Activated CD4-positive, alpha-beta T cell treated with anti-CD3 and anti-CD28 coated beads, Interleukin-2, amount 10 ng/mL, durations not matched to agents 7 days and 5 days (primary cell): ENCODE results near the gene EEF1AKMT1. TPM values are rescaled to one million over a fixed set of nuclear protein-coding genes. Genes with fewer than 3 reads are reported as not detected.

Experiments used
- CTCF ChIA-PET: fragments of 350-600 bp; sonication (Branson Sonifier 250); formaldehyde crosslinking; loops from one replicate; lab custom pipeline; 2021; ENCODE audit warnings: antibody characterized with exemption; lab: Charles Lee
- POLR2A ChIA-PET: fragments of 350-600 bp; sonication (Branson Sonifier 250); formaldehyde crosslinking; loops from one replicate; lab custom pipeline; 2021; ENCODE audit warnings: antibody characterized with exemption; lab: Charles Lee
- DNase-seq: peaks from one replicate; pipeline ENCODE4 v3.0.0-alpha.2; 2020
- H3K27ac Mint-ChIP-seq: one replicate; pipeline ENCODE4 v1.8.0; 2021; ENCODE audit warnings: mild to moderate bottlenecking, moderate library complexity, mixed read lengths
- H3K27me3 Mint-ChIP-seq: one replicate; pipeline ENCODE4 v1.8.0; 2021; ENCODE audit warnings: mixed read lengths
- H3K36me3 Mint-ChIP-seq: one replicate; pipeline ENCODE4 v1.8.0; 2021; ENCODE audit warnings: low read depth, mixed read lengths
- H3K4me1 Mint-ChIP-seq: one replicate; pipeline ENCODE4 v1.8.0; 2021; ENCODE audit warnings: mixed read lengths
- H3K4me3 Mint-ChIP-seq: one replicate; pipeline ENCODE4 v1.8.0; 2021; ENCODE audit warnings: mild to moderate bottlenecking, moderate library complexity, mixed read lengths
- H3K9me3 Mint-ChIP-seq: one replicate; pipeline ENCODE4 v1.8.0; 2021; ENCODE audit warnings: mixed read lengths
- total RNA-seq, 2 experiments: library from RNA; stranded (reverse); gene quantifications; one replicate each; pipeline ENCODE4 v1.2.3, GENCODE V29; 2021

Gene EEF1AKMT1
- total RNA-seq, 2 experiments from 2014 or later = 10.2 to 10.7 TPM

DNA sequence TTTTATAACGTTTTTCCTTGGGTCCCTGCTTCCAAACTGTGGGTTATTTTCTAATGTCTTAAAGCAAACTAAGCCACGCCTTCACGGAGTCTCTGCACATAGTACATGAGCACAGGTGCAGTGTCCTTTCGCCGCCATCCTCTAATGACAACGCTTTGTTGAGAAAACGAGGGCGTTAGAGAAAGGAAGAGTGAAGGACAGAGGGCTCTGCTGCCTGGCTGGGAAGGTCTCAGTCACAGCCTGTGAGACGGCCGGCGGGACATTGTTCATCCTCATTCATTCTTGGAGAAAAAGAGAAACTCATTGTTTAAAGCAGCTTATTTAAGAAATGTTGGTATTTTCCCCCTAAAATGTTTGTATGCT lies 60.8 kb downstream of the EEF1AKMT1 start:
- Mint-ChIP-seq H3K4me3 (no peak overlapping the region), H3K36me3 (no peaks in the 10 kb centered on the region), H3K9me3 (no peaks in the 10 kb centered on the region), H3K27ac (no peak overlapping the region), H3K4me1 (peaks cover 10% of the 10 kb centered on the region), H3K27me3 (peaks cover 13% of the 10 kb centered on the region)
- no peak for DNase-seq
- ChIA-PET POLR2A (no interaction called here), CTCF (interaction anchor here (1.1 to 1.9 kb wide), 2 partner anchors 10 to 26 kb away, joined by 3 to 5 read pairs; no protein-coding TSS in a partner anchor)

DNA sequence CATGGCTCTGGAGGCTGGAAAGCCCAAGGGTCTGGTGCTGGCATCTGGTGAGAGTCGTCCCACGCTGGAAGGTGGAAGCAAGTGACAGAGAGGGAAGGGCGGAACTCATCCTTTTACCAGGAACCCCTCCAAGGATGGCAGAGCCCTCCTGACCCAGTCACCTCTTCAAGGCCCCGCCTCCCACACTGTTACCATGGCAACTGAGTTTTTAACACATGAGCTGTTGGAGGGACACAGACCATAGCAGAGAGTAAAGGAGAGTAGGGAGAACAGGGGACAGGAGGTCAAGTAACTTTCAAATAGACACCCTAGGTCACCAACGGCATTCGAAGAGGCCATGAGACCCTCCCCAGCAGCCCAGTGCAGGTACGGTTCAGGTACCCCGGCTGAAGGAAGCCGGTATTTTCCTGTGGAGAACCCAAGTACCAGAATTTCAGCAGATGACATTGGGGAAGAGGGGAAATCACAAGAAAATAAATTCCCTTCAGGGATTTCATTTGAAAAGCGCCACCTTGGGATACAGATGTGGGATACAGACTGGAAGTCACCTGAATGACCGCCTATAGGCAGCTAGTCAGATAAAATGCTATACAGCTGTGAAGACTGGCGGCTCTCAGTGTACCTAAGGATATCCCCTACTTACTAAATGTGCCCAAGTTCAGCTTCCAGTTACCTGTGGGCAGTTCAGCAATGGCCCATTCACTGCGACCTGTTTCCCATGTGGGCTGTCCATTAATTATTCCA lies 62.3 kb downstream of the EEF1AKMT1 start:
- H3K9me3 Mint-ChIP-seq = no peaks in the 10 kb centered on the region
- H3K4me3 Mint-ChIP-seq = no peak overlapping the region
- ChIA-PET POLR2A (no interaction called here), CTCF (interaction anchor here (0.6 to 1.9 kb wide), 4 partner anchors 9 to 536 kb away, joined by 3 to 6 read pairs (median 4); no protein-coding TSS in a partner anchor)
- H3K4me1 Mint-ChIP-seq = peaks cover 10% of the 10 kb centered on the region
- H3K27ac Mint-ChIP-seq = no peak overlapping the region
- H3K27me3 Mint-ChIP-seq = peaks cover 13% of the 10 kb centered on the region
- no peaks in the 10 kb centered on the region for H3K36me3 Mint-ChIP-seq
- no peak for DNase-seq

DNA sequence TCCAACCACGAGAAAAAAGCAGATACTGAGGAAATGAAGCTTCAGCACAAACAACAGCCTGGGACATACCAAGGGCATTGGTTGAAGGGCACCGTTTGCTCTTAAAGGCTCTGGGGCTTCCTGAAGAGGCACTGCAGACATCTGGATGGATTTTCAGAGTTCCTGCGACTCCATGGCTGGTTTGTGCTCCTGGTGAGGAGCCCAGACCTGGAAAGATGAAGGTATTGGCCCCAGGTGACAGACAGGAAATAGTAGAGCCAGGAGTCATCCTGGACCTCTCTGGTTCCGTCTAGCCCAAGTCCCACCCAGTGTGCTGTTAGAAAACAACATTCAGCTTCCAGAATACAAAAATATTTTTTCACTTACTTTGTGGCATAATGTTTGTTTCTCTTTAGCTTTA lies 64.0 kb downstream of the EEF1AKMT1 start:
- H3K36me3 Mint-ChIP-seq = no peaks in the 10 kb centered on the region
- ChIA-PET CTCF (interaction anchor here (0.8 to 1.0 kb wide), 2 partner anchors 71 to 513 kb away, joined by 3 to 5 read pairs; no protein-coding TSS in a partner anchor), POLR2A (no interaction called here)
- no peak for DNase-seq
- peaks cover 13% of the 10 kb centered on the region for H3K27me3 Mint-ChIP-seq
- no peak overlapping the region for H3K27ac Mint-ChIP-seq
- H3K4me1 Mint-ChIP-seq = peaks cover 10% of the 10 kb centered on the region
- H3K9me3 Mint-ChIP-seq = no peaks in the 10 kb centered on the region
- no peak overlapping the region for H3K4me3 Mint-ChIP-seq

DNA sequence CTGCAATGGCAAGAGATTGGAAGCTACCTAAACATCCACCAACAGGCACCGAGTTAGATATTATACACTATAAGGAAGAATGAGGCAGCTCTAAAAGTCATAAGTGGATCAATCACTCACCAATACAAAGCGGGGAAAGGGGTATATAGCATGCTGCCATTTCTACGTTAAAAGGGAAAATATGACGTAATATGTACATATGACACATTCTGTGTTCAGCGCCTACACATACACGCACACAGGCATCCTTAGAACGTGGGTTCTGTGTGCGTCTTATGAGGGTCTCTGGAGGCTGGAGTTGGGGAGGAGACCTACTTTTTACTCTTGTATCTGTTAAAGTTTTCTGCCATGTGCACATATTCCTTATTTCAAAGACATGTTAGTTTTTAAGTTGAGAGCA lies 64.4 kb downstream of the EEF1AKMT1 start:
- Mint-ChIP-seq H3K9me3 (no peaks in the 10 kb centered on the region), H3K4me3 (no peak overlapping the region), H3K4me1 (peaks cover 10% of the 10 kb centered on the region), H3K36me3 (no peaks in the 10 kb centered on the region), H3K27me3 (peaks cover 13% of the 10 kb centered on the region), H3K27ac (no peak overlapping the region)
- CTCF ChIA-PET = interaction anchor here (0.8 to 1.0 kb wide), 2 partner anchors 71 to 512 kb away, joined by 3 to 5 read pairs; no protein-coding TSS in a partner anchor
- POLR2A ChIA-PET = no interaction called here
- DNase-seq = no peak

DNA sequence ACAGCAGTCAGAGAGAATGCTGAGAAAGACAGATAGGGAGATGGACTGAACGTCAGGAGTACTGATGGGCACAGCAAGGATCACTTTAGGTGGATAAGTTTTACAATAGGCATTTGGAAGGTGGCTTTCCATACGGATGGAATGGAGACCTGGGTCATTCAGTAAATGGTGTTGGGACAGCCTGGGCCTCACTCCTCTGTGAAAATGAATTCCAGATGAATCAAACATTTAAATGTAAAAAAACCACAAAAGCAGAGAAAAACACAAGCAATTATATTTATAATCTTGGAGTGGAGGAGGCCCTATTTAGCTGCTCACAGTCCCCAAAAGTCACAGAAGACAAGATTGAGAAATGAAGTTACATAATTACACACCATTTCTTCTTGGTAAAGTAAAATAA lies 65.5 kb downstream of the EEF1AKMT1 start:
- H3K27me3 Mint-ChIP-seq = peaks cover 5% of the 10 kb centered on the region
- H3K4me3 Mint-ChIP-seq = no peak overlapping the region
- ChIA-PET CTCF (interaction anchor here (1.2 kb wide), 1 partner anchor 143 kb away, joined by 3 read pairs; no protein-coding TSS in a partner anchor), POLR2A (no interaction called here)
- no peak for DNase-seq
- no peaks in the 10 kb centered on the region for H3K36me3 Mint-ChIP-seq
- peaks cover 8% of the 10 kb centered on the region for H3K4me1 Mint-ChIP-seq
- H3K9me3 Mint-ChIP-seq = no peaks in the 10 kb centered on the region
- H3K27ac Mint-ChIP-seq = no peak overlapping the region

DNA sequence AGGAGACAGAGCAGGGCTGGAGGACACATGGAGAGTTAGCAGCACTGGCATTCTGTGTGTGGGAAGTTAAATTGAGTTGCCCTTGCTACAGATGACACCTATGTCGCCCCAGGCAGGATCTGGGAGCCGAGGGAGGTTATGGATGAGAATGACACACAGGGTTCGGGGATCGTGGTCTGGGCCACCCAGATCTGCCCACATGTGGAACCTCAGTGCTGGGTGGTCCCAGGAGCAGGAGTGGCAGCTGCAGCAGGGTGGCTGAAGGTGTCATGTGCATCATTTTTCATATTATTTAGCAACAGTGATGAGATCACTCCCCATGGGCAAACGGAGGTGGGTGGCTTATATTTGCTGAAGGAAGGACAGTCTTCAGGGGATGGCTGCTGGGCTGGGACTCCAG lies 67.1 kb downstream of the EEF1AKMT1 start:
- peaks cover 12% of the 10 kb centered on the region for H3K4me1 Mint-ChIP-seq
- POLR2A ChIA-PET = no interaction called here
- H3K27me3 Mint-ChIP-seq = peaks cover 16% of the 10 kb centered on the region
- H3K27ac Mint-ChIP-seq = no peak overlapping the region
- CTCF ChIA-PET = interaction anchor here (0.6 to 1.3 kb wide), 2 partner anchors 218 to 457 kb away, joined by 3 read pairs; no protein-coding TSS in a partner anchor
- H3K9me3 Mint-ChIP-seq = no peaks in the 10 kb centered on the region
- H3K36me3 Mint-ChIP-seq = no peaks in the 10 kb centered on the region
- H3K4me3 Mint-ChIP-seq = no peak overlapping the region
- DNase-seq = no peak

DNA sequence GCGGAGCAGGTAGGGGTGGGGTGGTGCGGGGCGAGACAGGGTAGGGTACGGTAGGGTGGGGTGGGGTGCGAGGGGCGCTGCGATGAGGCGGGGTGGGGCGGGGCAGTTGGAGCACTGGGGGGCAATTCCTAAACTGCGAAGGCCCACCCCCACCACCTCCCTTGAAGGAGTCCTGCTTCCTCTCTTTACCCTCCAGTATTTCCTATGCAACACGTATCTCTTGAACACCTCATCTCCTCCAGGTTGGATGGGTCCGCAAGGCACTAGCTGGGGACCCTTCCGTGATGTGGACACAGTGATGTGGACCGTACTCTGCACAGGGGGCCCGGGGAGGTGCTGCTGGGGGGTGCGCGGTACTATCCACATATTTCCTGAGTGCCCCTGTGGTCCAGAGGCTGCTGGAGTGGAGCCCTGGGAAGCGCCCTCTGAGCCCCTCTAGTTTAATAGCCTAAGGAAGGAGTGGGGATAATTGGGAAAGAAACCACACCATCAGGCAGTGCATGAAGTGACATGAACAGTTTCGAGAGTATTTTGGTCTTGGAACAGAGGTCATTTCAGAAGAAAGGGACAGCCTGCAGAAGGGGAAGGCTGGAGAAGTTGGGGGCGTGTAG lies 69.2 kb downstream of the EEF1AKMT1 start:
- ChIA-PET CTCF (interaction anchor here (0.5 to 3.8 kb wide), 8 partner anchors 11 to 220 kb away, joined by 3 to 14 read pairs (median 4); no protein-coding TSS in a partner anchor), POLR2A (no interaction called here)
- DNase-seq = no peak
- Mint-ChIP-seq H3K4me1 (peaks cover 12% of the 10 kb centered on the region), H3K27ac (no peak overlapping the region), H3K9me3 (no peaks in the 10 kb centered on the region), H3K4me3 (peak overlapping the region; percentile 58), H3K27me3 (peaks cover 33% of the 10 kb centered on the region), H3K36me3 (no peaks in the 10 kb centered on the region)

DNA sequence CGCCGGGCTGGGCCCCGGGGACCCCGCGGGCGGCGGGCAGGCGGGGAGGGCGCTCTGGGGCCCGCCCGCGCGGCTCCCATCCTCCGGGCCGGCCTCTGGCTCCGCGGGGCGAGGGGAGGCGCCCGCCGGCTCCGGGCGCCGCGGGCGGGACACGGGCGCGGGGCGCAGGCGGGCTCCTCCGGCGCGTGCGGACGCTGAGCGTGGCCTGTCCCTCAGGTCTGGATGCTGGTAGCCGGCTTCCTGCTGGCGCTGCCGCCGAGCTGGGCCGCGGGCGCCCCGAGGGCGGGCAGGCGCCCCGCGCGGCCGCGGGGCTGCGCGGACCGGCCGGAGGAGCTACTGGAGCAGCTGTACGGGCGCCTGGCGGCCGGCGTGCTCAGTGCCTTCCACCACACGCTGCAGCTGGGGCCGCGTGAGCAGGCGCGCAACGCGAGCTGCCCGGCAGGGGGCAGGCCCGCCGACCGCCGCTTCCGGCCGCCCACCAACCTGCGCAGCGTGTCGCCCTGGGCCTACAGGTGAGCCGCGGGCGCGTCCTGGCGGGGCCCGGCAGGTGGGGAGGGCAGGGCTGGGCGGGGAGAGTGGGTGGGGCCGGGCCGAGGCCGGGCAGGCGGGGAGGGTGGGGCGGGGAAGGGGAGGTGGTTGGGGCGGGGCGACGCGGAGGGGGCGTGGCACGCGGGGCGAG lies 69.8 kb downstream of the EEF1AKMT1 start:
- Mint-ChIP-seq H3K27me3 (peaks cover 36% of the 10 kb centered on the region), H3K36me3 (no peaks in the 10 kb centered on the region), H3K9me3 (no peaks in the 10 kb centered on the region), H3K4me1 (peaks cover 12% of the 10 kb centered on the region), H3K27ac (no peak overlapping the region), H3K4me3 (no peak overlapping the region)
- peak; percentile 73 for DNase-seq
- CTCF ChIA-PET = interaction anchor here (0.6 to 3.8 kb wide), 9 partner anchors 11 to 221 kb away, joined by 3 to 14 read pairs (median 4); no protein-coding TSS in a partner anchor
- POLR2A ChIA-PET = no interaction called here

DNA sequence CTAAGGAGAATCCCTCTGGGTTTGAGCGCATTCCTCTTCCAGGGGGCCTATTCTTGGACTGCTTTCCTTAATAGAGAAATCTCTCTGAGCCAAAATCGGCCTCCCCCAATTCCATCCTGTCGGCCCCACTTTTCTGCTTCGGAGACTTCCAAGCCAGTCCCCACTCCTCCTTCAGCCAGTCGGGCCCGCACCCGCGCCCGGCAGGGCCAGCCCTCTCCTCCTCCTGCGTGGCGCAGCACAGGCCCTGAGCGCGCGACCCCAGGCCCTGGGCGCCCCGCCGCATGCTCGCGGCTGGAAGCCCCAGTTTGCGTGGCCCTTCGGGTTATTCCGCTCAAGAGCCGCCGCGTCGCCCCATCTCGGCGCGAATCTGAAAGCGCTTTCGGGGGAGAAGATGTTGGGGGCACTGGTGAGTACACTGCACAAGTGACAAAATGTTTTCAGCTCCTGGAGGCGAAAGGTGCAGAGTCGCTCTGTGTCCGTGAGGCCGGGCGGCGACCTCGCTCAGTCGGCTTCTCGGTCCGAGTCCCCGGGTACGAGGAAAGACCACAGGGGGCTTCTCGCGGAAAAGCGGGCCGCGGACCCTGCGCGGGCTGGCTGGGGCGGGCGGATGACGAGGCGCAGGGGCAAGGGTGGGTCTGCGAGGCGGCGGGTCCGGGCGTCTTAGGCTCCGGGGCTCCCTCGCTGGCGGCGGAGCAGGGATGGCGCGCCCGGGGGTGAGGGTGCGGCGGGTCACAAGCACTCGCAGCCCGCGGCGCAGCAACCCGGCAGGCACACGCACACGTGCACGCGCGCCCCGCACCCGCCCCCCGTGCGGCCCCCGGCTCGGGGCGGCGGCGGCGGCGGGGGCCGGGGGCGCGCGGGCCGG lies 70.6 kb downstream of the EEF1AKMT1 start, which contains the start of gene IL17D:
IL17D (plus strand) TSS at position 785 of the 865 bp plus-strand sequence. CDS start 303 bp downstream, outside the sequence.
- CTCF ChIA-PET = interaction anchor here (0.6 to 3.8 kb wide), 10 partner anchors 8 to 222 kb away, joined by 3 to 14 read pairs (median 4); no protein-coding TSS in a partner anchor
- DNase-seq = no peak
- H3K27me3 Mint-ChIP-seq = peaks cover 41% of the 10 kb centered on the region
- H3K4me3 Mint-ChIP-seq = peak within 1 kb of the TSS; percentile 80
- POLR2A ChIA-PET = no interaction called here
- no peaks in the 10 kb centered on the region for H3K36me3 Mint-ChIP-seq
- H3K4me1 Mint-ChIP-seq = peaks cover 12% of the 10 kb centered on the region
- H3K9me3 Mint-ChIP-seq = no peaks in the 10 kb centered on the region
- H3K27ac Mint-ChIP-seq = peak within 1 kb of the TSS; percentile 33

DNA sequence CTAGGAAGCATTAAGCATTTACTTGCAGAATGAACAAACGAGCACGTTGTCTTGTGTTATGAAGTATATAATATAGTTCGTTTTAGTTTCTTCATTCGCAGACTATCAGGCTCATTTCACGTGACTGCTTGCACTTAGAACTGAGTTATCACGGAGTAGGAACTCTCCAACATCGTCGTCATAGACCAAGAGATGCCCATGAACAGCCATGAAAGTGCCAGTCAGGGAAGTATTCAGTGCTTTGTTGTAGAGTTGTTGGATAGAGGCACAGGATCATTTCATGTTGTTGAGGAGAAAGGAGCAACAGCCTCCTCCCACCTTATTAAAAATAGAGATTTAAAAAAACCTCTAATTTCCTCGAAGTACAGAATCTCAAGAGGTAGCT lies 71.2 kb downstream of the EEF1AKMT1 start:
- ChIA-PET CTCF (interaction anchor here (0.7 to 3.8 kb wide), 3 partner anchors 9 to 13 kb away, joined by 3 to 14 read pairs (median 6); no protein-coding TSS in a partner anchor), POLR2A (no interaction called here)
- no peak for DNase-seq
- Mint-ChIP-seq H3K4me3 (peak overlapping the region; percentile 80), H3K9me3 (no peaks in the 10 kb centered on the region), H3K36me3 (no peaks in the 10 kb centered on the region), H3K27ac (no peak overlapping the region), H3K4me1 (peaks cover 12% of the 10 kb centered on the region), H3K27me3 (peaks cover 43% of the 10 kb centered on the region)

DNA sequence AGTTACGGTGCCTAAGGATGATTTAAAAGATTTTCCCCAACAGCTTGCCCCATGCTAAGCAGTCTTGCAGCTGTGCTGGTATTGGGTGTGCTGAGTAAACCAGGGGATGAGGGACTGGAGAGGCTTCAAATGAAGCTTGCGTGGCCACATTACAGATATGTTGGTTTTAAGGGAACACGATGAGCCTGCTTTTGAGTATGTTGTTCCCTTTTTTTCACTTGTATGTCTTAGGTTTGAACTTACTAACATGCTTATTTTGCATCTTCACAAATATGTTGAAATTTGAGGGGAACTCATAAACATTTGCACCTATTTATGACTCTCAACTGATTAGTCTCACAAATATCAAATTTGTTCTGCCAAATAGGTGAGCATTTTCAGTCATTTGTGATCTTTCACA lies 72.3 kb downstream of the EEF1AKMT1 start:
- H3K36me3 Mint-ChIP-seq = no peaks in the 10 kb centered on the region
- no peak overlapping the region for H3K4me3 Mint-ChIP-seq
- H3K4me1 Mint-ChIP-seq = peaks cover 12% of the 10 kb centered on the region
- POLR2A ChIA-PET = no interaction called here
- no peak for DNase-seq
- CTCF ChIA-PET = interaction anchor here (0.5 to 1.6 kb wide), 2 partner anchors 10 to 17 kb away, joined by 3 to 6 read pairs; no protein-coding TSS in a partner anchor
- H3K27me3 Mint-ChIP-seq = peaks cover 46% of the 10 kb centered on the region
- no peaks in the 10 kb centered on the region for H3K9me3 Mint-ChIP-seq
- H3K27ac Mint-ChIP-seq = no peak overlapping the region
